AG10803 (cell line): ENCODE results near the gene PPP2R3A.
"Not testable (repeated sequence)": the region's sequence is repeated elsewhere in the genome, so short reads cannot be mapped to it uniquely, and the experiment has no call there.

Source experiments
- DNase-seq: peaks from one replicate; pipeline ENCODE4 v3.0.0; 2010; ENCODE audit warnings: low read depth
- H3K4me3 ChIP-seq: 2 replicates; pipeline ENCODE4 v1.5.1; 2011; ENCODE audit warnings: mild to moderate bottlenecking, low read length, control low read depth
- TF ChIP-seq, protein P1 (sequence below): conservative IDR thresholded peaks from 2 replicates; pipeline ENCODE4 v1.5.1; 2011; ENCODE audit warnings: mild to moderate bottlenecking, low read length, control low read depth, inconsistent platforms

PPP2R3A gene

DNA sequence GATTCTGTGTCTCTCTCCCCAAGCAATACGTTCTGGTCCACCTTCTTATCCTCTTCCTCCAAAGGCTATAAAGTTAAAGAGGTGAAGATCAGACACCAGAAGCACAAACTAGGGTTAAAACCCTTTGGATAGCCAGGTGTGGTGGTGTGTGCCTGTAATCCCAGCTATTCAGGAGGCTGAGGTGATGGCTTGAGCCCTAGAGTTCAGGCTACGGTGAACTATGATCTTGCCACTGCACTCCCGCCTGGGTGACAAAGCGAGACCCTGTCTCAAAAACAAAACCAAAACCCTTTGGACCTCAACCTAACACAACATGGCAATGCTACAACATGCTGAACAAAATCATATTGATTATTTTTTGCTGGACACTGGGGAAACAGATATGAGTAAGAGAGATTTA is 187.4 kb downstream of the PPP2R3A start:
- TF ChIP-seq, protein P1, sequence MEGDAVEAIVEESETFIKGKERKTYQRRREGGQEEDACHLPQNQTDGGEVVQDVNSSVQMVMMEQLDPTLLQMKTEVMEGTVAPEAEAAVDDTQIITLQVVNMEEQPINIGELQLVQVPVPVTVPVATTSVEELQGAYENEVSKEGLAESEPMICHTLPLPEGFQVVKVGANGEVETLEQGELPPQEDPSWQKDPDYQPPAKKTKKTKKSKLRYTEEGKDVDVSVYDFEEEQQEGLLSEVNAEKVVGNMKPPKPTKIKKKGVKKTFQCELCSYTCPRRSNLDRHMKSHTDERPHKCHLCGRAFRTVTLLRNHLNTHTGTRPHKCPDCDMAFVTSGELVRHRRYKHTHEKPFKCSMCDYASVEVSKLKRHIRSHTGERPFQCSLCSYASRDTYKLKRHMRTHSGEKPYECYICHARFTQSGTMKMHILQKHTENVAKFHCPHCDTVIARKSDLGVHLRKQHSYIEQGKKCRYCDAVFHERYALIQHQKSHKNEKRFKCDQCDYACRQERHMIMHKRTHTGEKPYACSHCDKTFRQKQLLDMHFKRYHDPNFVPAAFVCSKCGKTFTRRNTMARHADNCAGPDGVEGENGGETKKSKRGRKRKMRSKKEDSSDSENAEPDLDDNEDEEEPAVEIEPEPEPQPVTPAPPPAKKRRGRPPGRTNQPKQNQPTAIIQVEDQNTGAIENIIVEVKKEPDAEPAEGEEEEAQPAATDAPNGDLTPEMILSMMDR, result no peak
- H3K4me3 ChIP-seq, result no peak overlapping the region
- no peak for DNase-seq

DNA sequence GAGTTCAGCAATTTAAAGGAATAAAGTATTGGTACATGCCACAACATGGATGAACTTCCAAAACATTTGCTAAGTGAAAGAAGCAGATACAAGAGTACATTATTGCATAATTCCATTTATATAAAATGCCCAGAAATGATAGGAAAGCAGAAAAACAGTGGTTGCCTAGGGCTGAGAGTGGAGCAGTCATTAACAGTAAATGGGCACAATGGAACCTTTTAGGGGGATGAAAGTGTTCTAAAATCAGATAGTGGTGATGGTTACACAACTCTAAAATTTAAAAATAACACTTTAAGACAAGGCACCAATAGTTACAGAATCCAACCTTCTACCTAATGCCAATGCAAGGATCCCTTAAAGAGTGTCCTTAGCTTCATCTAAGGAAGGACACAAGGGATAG is 196.0 kb downstream of the PPP2R3A start:
- H3K4me3 ChIP-seq, result no peak overlapping the region
- TF ChIP-seq, protein P1, result no peak

DNA sequence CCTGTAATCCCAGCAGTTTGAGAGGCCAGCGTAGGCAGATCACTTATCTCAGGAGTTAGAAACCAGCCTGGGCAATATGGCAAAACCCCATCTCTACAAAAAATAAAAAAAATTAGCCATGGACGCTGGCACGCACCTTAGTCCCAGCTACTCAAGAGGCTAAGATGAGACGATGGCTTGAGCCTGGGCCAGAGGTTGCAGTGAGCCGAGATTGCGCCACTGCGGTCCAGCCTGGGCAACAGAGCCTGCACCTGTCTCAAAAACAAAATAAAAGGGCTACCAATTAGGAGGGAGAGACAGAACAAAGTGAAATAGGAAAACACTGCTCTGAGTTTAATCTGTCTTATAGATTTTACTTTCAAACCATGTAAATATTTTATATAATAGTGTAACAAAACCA is 196.8 kb downstream of the PPP2R3A start:
- no peak for DNase-seq
- TF ChIP-seq, protein P1, result no peak
- no peak overlapping the region for H3K4me3 ChIP-seq

More for the DNA sequence above, 196.0 kb downstream of the PPP2R3A start:
- no peak for DNase-seq

DNA sequence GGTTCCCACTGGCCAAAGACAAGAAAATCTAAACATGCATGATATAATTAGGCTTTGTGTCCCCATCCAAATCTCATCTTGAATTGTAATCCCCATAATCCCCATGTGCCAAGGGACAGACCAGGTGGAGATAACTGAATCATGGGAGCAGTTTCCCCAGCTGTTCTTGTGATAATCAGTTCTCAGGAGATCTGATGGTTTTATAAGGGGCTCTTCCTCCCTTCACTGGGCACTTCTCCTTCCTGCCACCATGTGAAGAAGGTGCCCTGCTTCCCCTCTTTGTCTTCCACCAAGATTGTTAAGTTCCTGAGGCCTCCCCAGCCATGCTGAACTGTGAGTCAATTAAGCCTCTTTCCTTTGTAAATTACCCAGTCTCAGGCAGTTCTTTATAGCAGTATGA is 198.1 kb downstream of the PPP2R3A start:
- not testable (repeated sequence) for H3K4me3 ChIP-seq, DNase-seq

DNA sequence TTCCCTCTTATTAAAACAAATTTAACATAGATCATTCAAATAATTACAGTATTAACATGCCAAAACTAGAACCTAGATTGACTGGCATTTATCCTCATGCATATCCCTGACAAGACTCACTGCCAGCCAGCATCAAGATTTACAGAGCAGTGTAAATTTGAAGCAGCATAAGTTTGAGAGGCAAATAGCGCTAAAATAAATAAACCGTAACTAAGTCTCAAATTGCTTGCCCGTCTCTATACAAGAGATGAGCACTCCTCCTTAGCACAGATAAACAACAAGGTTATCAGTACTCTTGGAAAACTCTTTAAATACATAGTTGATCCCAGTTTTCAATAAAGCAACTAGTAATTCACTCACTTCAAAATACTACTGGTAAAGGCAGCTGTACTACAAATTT is 201.0 kb downstream of the PPP2R3A start:
- TF ChIP-seq, protein P1, result no peak
- H3K4me3 ChIP-seq, result no peak overlapping the region
- no peak for DNase-seq

DNA sequence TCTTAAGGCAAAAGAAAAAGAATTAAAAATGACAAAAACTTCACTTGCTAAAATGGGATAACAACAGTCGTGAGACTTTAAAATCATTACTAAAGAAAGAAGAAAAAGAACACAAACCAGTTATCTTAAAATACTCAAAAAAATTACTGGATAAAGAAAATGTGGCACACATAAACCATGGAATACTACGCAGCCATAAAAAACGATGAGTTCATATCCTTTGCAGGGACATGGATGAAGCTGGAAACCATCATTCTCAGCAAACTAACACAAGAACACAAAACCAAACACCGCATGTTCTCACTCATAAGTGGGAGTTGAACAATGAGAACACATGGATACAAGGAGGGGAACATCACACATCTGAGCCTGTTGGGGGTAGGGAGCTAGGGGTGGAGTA is 202.7 kb downstream of the PPP2R3A start:
- not testable (repeated sequence) for DNase-seq, H3K4me3 ChIP-seq

DNA sequence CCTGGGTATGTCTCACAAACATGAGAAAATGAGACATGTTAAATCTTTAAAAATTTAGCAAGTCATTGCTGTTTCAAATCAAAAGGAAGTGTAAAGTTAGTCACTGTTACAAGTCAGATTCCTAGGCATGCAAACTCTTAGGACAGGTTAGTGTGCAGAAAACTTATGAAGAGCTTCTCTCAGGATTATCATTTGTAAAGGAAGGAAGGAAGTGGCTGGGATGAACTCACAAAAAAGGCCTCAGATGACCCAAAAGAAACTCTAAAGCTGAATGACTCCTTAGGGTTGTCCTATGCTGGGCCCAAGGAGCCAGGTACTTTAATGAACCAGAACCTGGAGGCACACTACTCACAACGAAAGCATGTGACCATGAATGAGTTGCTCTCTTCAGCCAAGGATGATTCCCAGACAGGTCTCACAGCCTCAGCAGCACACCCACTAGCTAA is 205.6 kb downstream of the PPP2R3A start:
- no peak for DNase-seq
- H3K4me3 ChIP-seq, result no peak overlapping the region
- TF ChIP-seq, protein P1, result no peak

GRCh38 chr3:136173939-136174490 is 208.5 kb downstream of the PPP2R3A start:
- TF ChIP-seq, protein P1, result no peak
- H3K4me3 ChIP-seq, result no peak overlapping the region
- DNase-seq, result no peak
